LNCAP (cell line): Measurements from ENCODE around the gene LPCAT1.

Experiments used
- CTCF ChIP-seq: fragments of 450-650 bp; IDR thresholded peaks from 2 replicates; pipeline ENCODE4 v1.5.1; 2017; ENCODE audit warnings: mild to moderate bottlenecking

The LPCAT1 gene

GRCh38 chr5:1555011-1555807 lies 31.4 kb upstream of the LPCAT1 start:
- TF ChIP-seq CTCF = no peak

- no peak for TF ChIP-seq CTCF
Measured at GRCh38 chr5:1554410-1554967, 30.7 kb upstream of the LPCAT1 start.

DNA sequence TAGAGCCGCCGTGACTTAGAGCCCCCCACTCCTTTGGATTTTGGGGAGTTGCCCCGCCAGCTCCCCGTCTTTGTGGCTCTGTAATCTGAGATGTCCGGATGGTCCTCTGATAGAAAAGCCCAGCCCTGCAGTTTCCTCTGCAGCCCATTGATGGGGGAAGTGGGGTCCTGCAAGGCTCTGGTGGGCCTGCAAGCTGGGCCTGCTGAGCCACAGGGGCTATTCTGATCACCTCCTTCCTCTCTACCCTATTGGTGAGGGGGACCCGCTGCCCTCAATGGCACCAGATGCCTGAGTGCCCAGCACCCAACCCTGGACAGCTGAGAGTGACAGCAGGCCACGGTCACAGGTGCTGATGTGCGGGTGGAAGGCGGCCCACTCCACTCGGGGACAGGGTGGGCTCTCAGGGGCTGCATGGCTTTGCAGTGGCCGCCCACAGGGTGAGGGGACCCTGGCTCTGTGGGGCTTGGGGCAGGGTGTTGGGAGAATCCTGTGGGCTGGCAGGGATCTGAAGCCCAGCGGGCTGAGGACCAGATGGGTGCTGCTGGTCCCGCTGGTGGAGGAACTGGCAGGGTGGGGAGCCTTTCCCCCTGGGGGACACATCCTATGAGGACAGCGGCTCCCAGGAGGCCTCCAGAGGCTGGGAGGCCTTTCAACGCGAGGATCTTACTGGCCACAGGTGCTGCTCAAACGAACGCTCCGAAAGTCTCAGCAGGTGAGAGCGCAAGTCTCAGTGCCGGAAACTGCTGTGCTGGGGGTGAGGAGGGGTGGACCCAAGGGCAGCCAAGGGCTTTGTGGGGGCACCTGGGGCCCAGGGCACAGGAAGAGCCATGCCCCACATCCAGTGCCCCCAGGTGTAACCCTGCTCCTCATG lies 30.0 kb upstream of the LPCAT1 start:
- no peak for TF ChIP-seq CTCF

DNA sequence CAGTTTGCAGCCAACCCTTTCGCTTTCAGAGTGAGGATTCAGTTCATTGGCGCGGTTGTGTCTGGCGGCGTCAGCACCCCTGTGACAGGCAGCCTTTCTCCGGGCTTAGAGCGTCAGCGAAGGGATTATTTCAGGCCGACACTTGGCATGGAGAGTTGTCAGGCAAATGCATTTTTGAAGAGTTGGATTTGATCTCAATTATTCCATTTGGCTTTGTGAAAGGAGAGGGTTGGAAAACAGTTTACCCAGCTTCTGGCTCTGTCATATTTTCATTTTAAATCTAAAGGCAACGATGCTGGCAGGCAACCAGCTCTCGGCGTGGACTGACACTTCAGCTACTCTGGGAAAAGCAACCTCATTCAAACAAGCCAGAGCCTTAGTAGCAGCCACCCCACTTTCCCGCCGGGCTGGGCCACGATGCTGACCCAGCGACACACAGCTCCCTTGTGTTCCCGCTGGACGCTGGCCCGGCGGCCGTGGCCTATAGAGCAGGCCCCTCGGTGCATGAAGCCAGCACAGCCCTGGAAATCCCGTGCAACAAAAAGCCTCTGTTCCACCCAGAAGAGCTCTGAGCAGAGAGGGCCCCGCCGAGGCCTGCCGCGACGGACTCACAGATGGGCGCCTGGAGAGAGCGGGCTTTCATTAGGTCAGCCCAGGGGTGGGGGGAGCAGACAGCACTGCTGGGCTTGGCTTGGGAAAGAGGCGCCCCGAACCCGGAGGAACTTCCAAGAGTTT lies 28.9 kb upstream of the LPCAT1 start:
- no peak for TF ChIP-seq CTCF

- TF ChIP-seq CTCF = no peak
Measured at GRCh38 chr5:1551426-1552301, 27.9 kb upstream of the LPCAT1 start.

DNA sequence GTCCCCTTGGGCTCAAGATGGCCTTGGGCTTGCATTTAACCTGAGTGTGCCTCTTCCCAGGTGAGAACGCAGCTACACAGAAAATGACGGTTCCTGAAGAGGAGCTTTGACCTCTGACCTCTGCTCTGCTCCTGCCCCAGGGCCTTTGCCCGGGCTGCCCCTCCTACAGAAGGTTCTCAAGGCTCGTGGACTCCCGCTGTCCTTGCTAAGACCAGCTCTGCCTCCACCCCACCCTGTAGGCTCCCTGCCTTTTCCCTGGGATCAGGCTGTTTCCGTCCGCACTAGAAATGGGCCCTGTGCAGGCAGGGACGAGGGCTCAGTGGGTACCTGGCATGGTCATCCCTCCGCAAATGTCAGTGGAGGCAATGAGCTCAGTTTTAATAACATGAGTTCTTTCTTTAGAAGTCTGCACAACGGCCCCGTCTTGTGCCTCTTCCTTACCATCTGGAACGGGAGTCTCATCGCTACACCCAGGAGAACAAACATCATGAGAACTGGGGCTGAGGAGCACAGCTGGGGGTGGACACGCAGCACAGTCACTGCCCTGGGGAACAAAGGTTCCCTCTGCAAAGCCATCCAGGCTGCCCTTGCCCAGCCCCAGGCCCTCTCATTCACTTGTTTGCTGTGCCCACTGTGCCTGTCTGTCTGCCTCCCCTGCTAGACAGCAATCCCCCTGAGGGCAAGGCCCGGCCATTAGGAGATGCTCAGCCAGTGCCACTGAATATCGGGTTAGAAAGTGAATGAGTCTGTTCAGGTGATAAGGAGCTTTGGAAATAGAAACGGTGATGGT lies 26.7 kb upstream of the LPCAT1 start:
- no peak for TF ChIP-seq CTCF
